Hindlimb muscle (tissue), 1 donor: Measurements from ENCODE around the gene CDC7. TPM values are rescaled to one million over a fixed set of nuclear protein-coding genes. Genes with fewer than 3 reads are reported as not detected.

Experiments used
- DNase-seq: peaks from one replicate; pipeline ENCODE4 v3.0.0-alpha.2; 2013
- polyA plus RNA-seq: library from polyadenylated mRNA; unstranded; fragments of 120-200 nt; gene quantifications from one replicate; pipeline ENCODE4 v1.2.1, GENCODE V29; 2013; ENCODE audit not compliant: insufficient read length

Gene CDC7
- polyA plus RNA-seq, 1 donor, result 8.1 TPM

DNA sequence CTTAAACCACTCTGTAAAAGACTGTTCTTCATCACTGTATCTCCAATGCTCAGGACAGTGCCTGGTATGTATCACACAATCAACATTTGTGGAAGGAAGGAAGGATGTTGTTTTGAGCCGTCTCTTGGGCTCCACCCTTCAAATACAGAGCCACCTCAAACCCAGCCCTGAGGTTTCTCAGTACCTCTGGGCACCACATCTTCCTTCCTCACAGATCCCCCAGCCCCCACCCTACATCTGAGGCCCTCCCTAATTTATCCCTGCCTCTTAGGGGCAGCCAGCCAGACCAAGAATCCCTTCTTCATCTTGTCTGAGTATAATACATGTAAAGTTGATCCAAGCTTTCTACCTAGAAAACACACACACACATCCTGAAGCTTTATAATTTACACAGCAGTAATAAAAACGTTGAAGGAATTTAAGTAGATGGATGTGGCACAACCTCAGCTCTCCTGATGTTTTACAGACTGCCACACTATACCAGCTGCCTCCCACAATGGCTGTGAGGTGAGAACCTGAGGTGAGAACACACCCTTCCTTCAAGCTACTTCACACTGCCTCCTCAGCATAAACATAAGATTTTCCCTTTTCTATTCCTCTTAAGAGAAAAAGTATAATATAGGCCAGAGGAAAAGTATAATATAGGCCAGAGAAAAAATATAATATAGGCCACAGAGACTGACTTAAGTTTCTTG is 48.5 kb downstream of the CDC7 start:
- no peak for DNase-seq

GRCh38 chr1:91550961-91551360 is 50.3 kb downstream of the CDC7 start:
- DNase-seq, result no peak

GRCh38 chr1:91552091-91552490 is 51.4 kb downstream of the CDC7 start:
- no peak for DNase-seq

- no peak for DNase-seq
These were observed 51.9 kb downstream of the CDC7 start for GRCh38 chr1:91552596-91552995.

DNA sequence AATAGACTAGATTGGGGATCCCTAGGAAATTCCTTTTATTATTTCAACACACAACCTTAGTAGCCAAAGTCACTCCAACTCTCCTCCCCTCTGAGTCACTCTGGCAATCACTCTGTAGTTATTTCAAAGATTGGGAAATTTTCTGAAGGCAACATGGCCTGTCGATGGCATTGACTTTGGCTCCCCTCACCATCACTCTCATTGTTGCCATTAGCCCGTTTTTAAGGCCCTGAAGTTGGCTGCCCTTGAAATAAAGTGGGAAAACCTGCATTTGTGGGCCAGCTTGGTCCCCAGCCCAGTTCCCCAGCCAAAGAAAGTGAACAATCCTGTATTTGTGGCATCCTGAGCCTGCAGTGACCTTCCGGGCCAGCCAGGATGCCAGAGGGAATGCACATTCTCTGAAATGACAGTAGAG is 52.5 kb downstream of the CDC7 start:
- DNase-seq, result no peak

- DNase-seq, result no peak
These were observed 54.6 kb downstream of the CDC7 start for GRCh38 chr1:91555074-91555730.

DNA sequence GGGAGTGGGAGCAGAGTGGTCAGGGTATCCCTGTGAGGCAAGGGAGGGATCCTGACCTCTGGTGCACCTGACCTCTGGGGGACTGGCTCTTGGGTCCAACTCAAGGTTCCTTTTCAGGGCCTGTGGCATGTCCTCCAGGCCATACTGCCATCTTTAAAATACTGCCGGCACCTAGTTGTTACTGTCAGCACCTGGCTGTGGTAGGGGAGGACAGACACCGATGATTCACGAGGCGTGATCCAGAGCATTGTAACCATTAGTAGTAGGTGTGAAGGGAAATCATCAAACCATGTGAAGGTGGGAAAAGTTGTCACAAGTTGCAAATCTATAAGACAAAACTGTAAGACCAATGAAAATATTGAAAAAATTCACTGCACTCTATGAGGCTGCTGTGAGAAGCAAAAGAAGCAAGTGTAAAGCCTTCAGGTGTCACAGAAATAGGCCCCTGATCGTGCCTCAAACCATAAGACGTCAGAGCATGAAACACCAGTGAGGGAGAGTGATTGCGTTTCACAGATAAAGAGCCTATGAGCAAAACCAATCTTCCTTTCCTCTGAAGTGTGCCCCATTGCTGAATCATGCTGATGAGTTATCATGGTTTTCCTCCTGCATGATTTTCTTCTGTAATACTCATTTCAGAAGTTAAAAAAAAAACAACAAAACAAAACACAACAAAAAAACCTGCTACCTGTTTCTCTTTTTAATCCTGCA is 55.3 kb downstream of the CDC7 start:
- DNase-seq, result no peak

GRCh38 chr1:91556556-91556955 is 55.9 kb downstream of the CDC7 start:
- DNase-seq, result no peak

GRCh38 chr1:91557039-91557690 is 56.5 kb downstream of the CDC7 start:
- no peak for DNase-seq

GRCh38 chr1:91557826-91558225 is 57.2 kb downstream of the CDC7 start:
- no peak for DNase-seq

DNA sequence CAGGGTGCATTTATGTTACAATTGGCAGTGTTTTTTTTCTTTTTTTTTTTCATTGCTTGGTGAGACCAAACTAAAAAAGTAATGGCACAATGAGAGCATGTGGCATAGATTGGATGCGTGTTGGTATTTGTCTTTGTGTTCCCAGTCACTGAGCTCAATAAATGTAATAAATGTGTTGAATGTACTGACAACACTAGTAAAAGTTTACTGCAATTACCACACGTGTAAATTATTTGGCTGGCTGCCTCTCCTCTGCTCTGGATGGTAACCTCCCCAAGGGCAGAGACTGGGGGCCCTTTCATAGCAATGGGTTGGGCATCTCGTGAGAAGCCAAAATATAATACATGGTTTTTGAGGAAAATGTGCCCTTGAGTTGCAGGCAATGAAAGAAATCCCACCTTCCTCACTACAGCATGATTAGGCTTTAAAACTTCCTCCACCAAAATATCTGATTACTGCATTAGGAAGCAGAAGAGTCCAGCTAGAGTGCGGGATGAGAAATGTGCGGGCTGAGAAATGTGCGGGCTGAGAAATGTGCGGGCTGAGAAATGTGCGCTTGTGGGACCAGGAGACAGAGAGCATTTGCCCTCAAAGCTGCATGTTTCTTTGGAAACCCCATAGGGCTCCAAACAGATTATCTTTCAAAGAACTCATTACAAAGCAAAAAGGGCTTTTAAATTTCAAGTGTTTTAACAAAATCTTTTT is 58.5 kb downstream of the CDC7 start:
- DNase-seq, result no peak

GRCh38 chr1:91559838-91560565 is 59.4 kb downstream of the CDC7 start:
- DNase-seq, result no peak

DNA sequence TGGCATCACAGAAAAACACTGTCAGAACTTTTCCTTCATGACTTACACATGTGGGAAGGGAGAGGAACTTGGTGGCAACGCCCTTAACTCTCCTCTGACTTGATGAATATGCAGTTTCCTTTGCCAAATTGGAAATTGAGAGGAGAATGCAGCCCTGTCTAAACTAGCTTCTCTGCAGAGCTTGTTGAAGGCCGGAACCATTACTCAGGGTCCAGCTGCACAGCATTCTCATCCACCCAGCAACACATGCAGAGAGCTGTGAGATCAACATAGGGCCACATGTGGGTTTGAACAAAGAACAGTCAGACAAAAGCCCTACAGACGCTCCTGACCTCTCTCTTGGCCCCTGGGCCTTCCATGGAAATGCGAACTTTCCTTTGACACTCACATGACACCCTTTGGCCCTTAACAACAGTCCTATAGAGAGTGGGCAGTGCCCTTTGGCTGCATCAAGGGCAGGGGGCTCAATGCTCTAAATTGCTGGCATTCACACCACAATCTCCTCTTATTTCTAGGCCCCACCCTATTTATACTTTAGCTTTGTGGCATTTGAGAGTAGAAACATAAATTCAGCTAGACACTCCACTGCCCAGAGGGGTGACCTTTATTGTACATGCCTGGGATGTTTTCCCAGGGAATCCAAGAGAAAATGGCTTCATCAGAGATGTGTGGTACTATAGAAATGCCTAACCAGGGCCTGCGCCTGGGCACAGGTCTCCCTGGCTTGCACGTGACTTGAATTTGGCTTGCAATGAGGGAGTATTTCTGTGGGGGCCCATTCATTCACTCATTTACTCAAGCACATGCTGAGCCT is 64.4 kb downstream of the CDC7 start:
- DNase-seq, result no peak

DNA sequence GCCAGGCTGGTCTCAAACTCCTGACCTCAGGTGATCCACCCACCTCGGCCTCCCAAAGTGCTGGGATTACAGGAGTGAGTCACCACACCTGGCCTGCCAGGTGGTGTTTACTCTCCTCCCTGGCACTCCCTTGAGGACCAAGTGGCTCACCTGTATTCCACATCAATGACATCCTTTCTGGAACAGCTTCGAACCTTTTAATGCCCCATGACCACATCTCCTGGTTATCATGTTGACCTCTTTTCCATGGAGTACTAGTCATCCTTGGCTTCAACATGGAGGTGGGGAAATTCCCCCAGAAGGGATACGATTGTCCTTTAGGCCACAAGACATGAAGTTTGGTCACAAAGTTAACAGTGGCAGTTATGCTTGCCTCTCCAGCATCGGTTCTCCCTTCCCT is 66.9 kb downstream of the CDC7 start:
- no peak for DNase-seq

- DNase-seq, result no peak
These were observed 67.6 kb downstream of the CDC7 start for GRCh38 chr1:91568261-91568660.

- peak; percentile 54 for DNase-seq
These were observed 68.9 kb downstream of the CDC7 start for GRCh38 chr1:91569411-91570119.

DNA sequence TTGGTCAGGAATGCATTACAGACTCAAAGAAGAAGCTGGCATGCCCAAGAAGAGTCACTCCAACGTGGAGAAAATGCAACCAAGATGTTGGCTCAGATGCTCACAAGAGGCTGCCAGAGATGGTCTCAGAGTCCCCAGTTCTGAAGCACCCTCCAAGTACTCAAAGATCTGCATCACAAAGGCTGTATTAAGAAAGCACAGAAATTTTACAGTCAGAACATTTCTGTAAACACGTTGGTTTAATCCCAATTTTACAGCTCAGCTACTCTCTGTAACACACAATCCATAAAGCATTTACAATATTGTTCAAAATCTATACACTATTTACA is 69.4 kb downstream of the CDC7 start:
- DNase-seq, result no peak

DNA sequence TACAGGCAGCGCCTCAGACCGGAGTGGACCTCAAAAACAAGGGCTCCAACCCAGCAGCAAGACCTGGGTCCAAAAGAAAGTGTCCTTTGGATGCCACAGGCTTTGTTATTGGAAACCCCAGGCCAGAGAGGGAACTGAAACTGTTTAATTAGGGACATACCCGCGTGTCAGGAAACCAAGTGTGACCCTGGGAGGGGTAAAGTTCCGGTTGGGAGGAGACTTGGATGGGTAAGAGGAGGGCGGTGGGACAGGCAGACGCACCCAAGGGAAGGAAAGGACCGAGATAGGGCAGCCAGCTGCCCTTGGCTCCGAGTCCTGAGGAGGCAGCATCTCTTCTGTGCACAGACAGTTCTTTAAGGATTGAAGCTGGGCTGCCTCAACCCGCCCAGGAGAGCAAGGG is 71.4 kb downstream of the CDC7 start:
- no peak for DNase-seq
